Measurements from ENCODE around the gene HNRNPC.

DNA sequence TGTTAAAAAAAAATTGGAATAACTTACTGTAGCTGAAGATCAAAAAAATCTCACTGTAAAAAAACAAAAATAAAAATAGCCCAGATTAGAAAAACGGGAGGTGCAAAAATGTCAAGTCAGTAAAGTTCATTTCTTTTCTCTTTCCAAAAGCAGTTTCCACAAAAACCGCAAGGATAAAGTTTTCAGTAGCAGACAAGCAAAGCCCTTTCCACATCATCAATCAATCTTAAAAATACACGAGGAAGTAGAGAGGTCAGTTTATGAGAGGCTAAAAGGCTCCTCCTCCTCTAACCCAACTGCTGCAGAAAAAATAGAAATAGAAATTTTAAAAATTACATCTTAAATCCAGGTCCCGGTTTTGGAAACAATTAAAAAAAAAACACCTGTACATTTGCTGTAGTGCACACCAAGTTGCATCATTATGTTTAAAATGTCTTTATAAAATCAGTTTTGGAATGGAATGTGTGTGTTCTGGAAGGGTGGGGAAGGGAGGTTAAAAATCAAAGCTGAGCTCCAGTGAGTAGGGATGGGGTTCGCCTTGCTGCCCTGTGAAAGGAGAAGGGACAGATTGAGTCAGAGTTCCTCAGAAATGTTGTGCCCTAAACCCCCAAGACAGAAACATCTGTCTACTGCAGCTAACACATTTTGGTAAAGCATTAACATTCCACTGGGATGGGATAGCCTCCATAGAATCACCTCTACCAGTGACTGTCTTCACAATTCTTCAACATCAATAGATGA lies 5.8 kb downstream of the HNRNPC start:
- TF ChIP-seq EZH2phosphoT487 (IDR thresholded peaks at IDR 0.05; ENCODE audit: borderline replicate concordance, low read depth, low read length): no peak
- TF ChIP-seq, protein P1, sequence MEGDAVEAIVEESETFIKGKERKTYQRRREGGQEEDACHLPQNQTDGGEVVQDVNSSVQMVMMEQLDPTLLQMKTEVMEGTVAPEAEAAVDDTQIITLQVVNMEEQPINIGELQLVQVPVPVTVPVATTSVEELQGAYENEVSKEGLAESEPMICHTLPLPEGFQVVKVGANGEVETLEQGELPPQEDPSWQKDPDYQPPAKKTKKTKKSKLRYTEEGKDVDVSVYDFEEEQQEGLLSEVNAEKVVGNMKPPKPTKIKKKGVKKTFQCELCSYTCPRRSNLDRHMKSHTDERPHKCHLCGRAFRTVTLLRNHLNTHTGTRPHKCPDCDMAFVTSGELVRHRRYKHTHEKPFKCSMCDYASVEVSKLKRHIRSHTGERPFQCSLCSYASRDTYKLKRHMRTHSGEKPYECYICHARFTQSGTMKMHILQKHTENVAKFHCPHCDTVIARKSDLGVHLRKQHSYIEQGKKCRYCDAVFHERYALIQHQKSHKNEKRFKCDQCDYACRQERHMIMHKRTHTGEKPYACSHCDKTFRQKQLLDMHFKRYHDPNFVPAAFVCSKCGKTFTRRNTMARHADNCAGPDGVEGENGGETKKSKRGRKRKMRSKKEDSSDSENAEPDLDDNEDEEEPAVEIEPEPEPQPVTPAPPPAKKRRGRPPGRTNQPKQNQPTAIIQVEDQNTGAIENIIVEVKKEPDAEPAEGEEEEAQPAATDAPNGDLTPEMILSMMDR (conservative IDR thresholded peaks at IDR 0.05; ENCODE audit: low read length): no peak

Data from OCI-LY7 (cell line).